Neural crest cell (in vitro differentiated cells): ENCODE measurements around the gene MCM5. TPM values are rescaled to one million over a fixed set of nuclear protein-coding genes. Genes with fewer than 3 reads are reported as not detected.
"Not testable (repeated sequence)": the region's sequence is repeated elsewhere in the genome, so short reads cannot be mapped to it uniquely, and the experiment has no call there.

Experiments used
- DNase-seq: peaks from one replicate; pipeline ENCODE4 v3.0.0; 2021; ENCODE audit warnings: low read depth, mixed read lengths, low spot score
- H3K27ac Mint-ChIP-seq: one replicate; pipeline ENCODE4 v1.8.0; 2021; ENCODE audit warnings: mild to moderate bottlenecking, mixed read lengths; ENCODE audit not compliant: unreplicated experiment
- H3K27me3 Mint-ChIP-seq: 2 replicates; pipeline ENCODE4 v1.8.0; 2021; ENCODE audit warnings: low read depth, mild to moderate bottlenecking, mixed read lengths
- H3K36me3 Mint-ChIP-seq: 2 replicates; pipeline ENCODE4 v1.8.0; 2021; ENCODE audit warnings: low read depth, mild to moderate bottlenecking, mixed read lengths
- H3K4me1 Mint-ChIP-seq: 2 replicates; pipeline ENCODE4 v1.8.0; 2021; ENCODE audit warnings: mixed read lengths
- H3K4me3 Mint-ChIP-seq: one replicate; pipeline ENCODE4 v1.8.0; 2021; ENCODE audit warnings: mild to moderate bottlenecking, mixed read lengths
- H3K9me3 Mint-ChIP-seq: 2 replicates; pipeline ENCODE4 v1.8.0; 2021; ENCODE audit warnings: mixed read lengths
- CTCF ChIP-seq: fragments of 200-600 bp; sonication (generic); conservative IDR thresholded peaks from 2 replicates; pipeline ENCODE4 v1.5.0; 2021; ENCODE audit warnings: antibody characterized with exemption, mild to moderate bottlenecking
- total RNA-seq: library from RNA; stranded (reverse); gene quantifications from 2 replicates; pipeline ENCODE4 v1.2.1, GENCODE V29; 2021

Gene MCM5
- total RNA-seq, 1 donor from 2014 or later: 187 TPM

DNA sequence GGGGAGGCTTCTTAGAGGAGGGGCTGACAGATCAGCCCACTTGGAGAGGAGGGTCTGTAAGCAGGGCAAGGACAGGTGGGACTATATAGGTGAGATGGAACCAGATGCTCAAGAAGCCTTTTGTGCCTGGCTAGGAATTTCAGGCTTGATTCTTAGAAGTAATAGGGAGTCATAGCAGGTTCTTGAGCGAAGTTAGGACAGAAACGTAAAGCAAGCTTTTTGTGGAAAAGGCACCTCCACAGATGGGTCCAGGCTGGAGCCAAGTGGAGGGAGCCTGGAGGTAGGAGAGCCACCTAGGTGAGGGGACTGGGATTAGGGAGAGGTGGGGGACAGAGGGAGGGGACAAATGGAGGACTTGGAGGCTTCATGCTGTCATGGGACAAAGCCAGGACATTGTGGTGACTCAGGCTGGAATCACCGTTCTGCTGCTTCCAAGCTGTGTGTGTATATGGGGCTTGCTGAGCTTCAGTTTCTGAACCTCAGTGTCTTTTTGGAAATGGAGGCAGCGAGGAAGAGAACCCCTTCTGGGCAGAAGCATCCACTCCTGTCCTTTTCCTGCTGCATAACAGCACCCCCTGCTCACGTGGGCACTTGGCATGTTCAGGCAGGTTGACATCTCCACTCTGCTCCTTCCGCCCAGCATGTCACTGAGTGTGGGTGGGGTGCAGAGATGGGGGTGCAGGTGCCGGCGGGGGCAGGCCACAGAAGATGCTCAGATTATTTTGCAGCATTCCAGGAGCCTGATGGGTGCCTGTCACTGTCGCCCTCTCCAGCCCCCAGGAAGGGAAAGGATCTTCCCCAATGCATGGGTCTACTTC, 58.0 kb downstream of the MCM5 start:
- Mint-ChIP-seq H3K36me3 (no peaks in the 10 kb centered on the region), H3K9me3 (no peaks in the 10 kb centered on the region), H3K27me3 (peaks cover 9% of the 10 kb centered on the region), H3K27ac (no peak overlapping the region), H3K4me3 (no peak overlapping the region), H3K4me1 (peaks cover 13% of the 10 kb centered on the region)
- DNase-seq: no peak
- no peak for TF ChIP-seq CTCF

GRCh38 chr22:35458547-35459422, 58.8 kb downstream of the MCM5 start:
- Mint-ChIP-seq H3K9me3 (peaks cover 5% of the 10 kb centered on the region), H3K27ac (no peak overlapping the region), H3K4me1 (peaks cover 13% of the 10 kb centered on the region), H3K27me3 (peaks cover 3% of the 10 kb centered on the region), H3K4me3 (no peak overlapping the region), H3K36me3 (peaks cover 4% of the 10 kb centered on the region)
- DNase-seq: no peak
- TF ChIP-seq CTCF: no peak

GRCh38 chr22:35459423-35459894, 59.5 kb downstream of the MCM5 start:
- H3K9me3 Mint-ChIP-seq: peaks cover 5% of the 10 kb centered on the region
- H3K27ac Mint-ChIP-seq: no peak overlapping the region
- H3K27me3 Mint-ChIP-seq: no peaks in the 10 kb centered on the region
- DNase-seq: no peak
- TF ChIP-seq CTCF: no peak
- peaks cover 13% of the 10 kb centered on the region for H3K4me1 Mint-ChIP-seq
- peaks cover 4% of the 10 kb centered on the region for H3K36me3 Mint-ChIP-seq
- H3K4me3 Mint-ChIP-seq: no peak overlapping the region

GRCh38 chr22:35459976-35460375, 60.0 kb downstream of the MCM5 start:
- not testable (repeated sequence) for DNase-seq, H3K36me3 Mint-ChIP-seq, H3K9me3 Mint-ChIP-seq, H3K27me3 Mint-ChIP-seq, H3K27ac Mint-ChIP-seq, H3K4me3 Mint-ChIP-seq
- peaks cover 13% of the 10 kb centered on the region for H3K4me1 Mint-ChIP-seq

DNA sequence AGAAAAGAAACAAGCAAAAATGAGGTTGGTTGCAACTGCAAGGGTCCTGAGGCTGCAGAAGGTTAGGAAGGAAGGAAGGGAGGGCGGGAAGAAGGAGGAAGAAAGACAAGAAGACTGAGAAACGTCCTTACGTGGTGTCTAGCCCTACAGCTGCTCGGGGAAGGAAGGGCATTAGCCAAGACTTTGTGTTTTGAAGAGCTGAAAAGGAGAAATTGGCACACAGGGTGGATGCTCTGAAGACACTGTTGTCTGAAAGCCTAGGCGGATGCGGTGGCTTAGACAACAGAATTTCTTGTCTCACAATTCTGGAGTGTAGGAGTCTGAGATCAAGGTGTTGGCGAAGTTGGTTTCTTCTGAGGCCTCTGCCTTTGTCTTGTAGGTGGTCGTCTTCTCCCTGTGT, 60.7 kb downstream of the MCM5 start:
- H3K27ac Mint-ChIP-seq: no peak overlapping the region
- peaks cover 13% of the 10 kb centered on the region for H3K4me1 Mint-ChIP-seq
- H3K9me3 Mint-ChIP-seq: peaks cover 5% of the 10 kb centered on the region
- no peak for TF ChIP-seq CTCF
- no peak for DNase-seq
- no peaks in the 10 kb centered on the region for H3K27me3 Mint-ChIP-seq
- H3K4me3 Mint-ChIP-seq: no peak overlapping the region
- H3K36me3 Mint-ChIP-seq: peaks cover 4% of the 10 kb centered on the region
